GM19397 (cell line): Measurements from ENCODE around the gene PRKCSH.
"Not testable (repeated sequence)": the region's sequence is repeated elsewhere in the genome, so short reads cannot be mapped to it uniquely, and the experiment has no call there.

ENCODE experiments used
- ATAC-seq: cut with Tn5 transposase; IDR thresholded peaks from one replicate; pipeline ENCODE4 v1.9.1; 2021; ENCODE audit warnings: mild to moderate bottlenecking, moderate library complexity; ENCODE audit not compliant: unreplicated experiment

Gene PRKCSH, protein sequence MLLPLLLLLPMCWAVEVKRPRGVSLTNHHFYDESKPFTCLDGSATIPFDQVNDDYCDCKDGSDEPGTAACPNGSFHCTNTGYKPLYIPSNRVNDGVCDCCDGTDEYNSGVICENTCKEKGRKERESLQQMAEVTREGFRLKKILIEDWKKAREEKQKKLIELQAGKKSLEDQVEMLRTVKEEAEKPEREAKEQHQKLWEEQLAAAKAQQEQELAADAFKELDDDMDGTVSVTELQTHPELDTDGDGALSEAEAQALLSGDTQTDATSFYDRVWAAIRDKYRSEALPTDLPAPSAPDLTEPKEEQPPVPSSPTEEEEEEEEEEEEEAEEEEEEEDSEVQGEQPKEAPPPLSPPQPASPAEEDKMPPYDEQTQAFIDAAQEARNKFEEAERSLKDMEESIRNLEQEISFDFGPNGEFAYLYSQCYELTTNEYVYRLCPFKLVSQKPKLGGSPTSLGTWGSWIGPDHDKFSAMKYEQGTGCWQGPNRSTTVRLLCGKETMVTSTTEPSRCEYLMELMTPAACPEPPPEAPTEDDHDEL

GRCh38 chr19:11435057-11435832 is at the start of gene PRKCSH, which contains the start of gene ODAD3:
Gene PRKCSH, plus strand, starts transcription at chr19:11435635. Its CDS starts 483 bp downstream, at chr19:11436118.
Gene ODAD3, minus strand, starts transcription at chr19:11435121. Its CDS starts 105 bp downstream, at chr19:11435016.
- peak; percentile 89 for ATAC-seq

- no peak for ATAC-seq
Observed at GRCh38 chr19:11387162-11388034, 48.0 kb upstream of the PRKCSH start.

DNA sequence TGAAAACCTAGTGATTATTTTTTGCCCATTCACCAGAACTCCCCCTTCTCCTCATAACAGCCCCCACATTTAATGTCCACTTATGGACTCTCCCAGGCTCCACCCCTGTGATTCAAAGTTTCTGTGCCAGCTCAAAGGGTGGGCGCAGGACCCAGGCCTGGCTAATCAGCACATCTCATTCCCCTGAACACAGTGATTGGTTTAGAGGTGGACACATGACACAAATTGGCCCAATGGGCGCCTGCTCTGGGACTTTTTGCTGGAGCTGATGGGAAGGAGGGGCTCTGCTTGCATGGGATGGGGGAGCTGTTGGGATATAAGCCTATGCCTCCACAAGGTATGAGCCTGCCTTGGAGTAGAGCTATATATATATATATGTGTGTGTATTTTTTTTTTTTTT is 45.1 kb upstream of the PRKCSH start:
- ATAC-seq: no peak

DNA sequence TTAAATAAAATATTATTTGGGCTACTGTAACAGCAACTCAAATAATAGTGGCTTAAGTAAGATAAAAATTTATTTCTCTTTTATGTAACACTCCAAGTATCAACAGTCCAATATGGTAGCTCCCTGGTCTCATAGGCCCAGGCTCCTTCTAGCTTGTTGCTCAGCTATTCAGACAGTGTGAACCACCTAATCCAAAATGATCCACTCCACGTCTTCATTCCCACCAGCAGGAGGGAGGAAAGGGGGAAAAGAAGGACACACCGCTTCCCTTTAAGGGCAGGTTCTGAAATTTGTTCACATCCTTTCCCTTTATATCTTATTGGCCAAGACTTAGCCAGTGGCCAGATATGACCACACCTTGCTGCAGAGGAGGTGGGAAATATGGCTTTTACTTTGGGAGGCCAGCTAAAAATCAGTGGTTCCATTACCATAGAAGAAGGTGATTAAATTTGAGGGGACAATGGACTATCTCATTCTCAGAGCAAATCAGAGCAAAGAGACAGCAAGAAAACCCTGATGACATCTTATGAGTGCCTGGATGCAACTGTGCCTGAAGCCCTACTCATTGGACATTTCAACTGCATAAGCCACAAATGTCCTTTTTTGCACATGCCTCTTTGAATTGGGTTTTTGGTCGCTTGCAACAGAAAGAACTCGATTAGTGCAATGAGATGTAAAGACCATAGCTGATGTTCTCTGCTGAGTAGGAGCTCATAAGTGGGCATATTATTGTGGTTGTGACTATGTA is 44.3 kb upstream of the PRKCSH start:
- no peak for ATAC-seq

- no peak for ATAC-seq
Observed at GRCh38 chr19:11397089-11397610, 38.3 kb upstream of the PRKCSH start.

DNA sequence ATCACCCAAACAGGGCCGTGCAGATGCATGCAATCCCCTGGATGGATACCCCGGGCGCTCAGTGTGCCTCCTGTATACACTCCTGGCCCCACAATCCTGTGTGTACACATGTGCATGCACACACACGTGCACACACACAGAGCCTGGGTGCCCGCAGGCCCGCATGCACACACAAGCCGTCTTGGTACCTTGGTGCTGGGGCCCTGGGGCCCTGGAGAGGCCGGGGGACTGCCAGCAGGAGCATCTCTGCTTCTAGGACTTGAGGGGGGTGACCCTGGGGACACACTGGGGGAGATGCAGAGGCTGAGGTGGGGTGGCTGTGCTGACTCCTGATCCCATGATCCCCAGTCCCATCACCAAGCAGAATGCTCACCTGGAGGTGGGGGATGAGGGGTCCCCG is 35.8 kb upstream of the PRKCSH start:
- no peak for ATAC-seq

GRCh38 chr19:11400798-11401197 is 34.6 kb upstream of the PRKCSH start:
- ATAC-seq: no peak

GRCh38 chr19:11401808-11402543 is 33.5 kb upstream of the PRKCSH start:
- ATAC-seq: no peak

- no peak for ATAC-seq
Observed at GRCh38 chr19:11404588-11405222, 30.7 kb upstream of the PRKCSH start.

GRCh38 chr19:11405846-11406643 is 29.4 kb upstream of the PRKCSH start:
- ATAC-seq: no peak

DNA sequence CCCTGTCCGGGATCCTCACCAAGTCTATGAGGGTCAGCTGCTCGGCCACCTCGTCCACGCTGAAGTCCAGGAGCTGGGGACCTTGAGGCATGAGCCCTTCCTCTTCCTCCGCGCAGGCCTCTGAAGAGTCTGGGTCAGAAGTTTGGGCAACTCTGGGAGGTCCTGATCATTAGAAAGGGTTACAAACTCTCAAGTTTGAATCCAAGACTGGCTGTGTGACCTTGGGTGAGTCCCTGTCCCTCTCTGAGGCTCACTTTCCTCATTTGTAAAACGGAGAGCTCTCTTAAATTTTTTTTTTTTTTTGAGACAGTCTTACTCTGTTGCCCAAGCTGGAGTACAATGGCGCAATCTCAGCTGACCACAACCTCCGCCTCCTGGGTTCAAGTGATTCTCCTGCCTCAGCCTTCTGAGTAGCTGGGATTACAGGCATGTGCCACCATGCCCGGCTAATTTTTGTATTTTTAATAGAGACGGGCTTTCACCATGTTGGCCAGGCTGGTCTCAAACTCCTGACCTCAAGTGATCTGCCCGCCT is 28.7 kb upstream of the PRKCSH start:
- not testable (repeated sequence) for ATAC-seq

- ATAC-seq: no peak
Observed at GRCh38 chr19:11408591-11408990, 26.8 kb upstream of the PRKCSH start.

- ATAC-seq: no peak
Observed at GRCh38 chr19:11410682-11411081, 24.8 kb upstream of the PRKCSH start.

GRCh38 chr19:11414544-11414943 is 20.9 kb upstream of the PRKCSH start:
- ATAC-seq: no peak

GRCh38 chr19:11416346-11417052 is 18.9 kb upstream of the PRKCSH start:
- no peak for ATAC-seq

DNA sequence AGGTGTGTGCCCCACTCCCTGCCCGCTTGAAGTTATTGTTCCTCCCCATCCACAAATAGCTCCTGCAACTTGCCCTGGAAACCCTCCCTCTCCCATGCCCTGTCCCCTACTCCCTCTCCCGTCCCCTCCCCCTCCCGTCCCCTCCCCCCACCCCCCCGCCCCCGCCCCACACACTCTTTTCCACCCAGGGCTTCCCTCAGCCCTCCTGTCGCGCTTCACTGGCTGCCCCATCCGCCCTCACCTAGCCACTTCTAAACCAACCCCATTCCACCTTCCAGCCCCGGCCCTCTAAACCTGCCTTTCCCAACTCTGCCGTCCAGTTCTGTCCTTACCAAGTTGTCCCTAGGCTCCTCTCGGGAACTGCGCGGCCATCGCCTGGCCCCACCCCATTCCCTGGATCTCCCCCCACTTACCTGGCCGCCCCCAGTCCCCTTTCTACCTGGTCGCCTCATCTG is 17.3 kb upstream of the PRKCSH start:
- ATAC-seq: no peak
